IMR-90 (cell line): ENCODE data around the gene FCGR2B.
"Not testable (repeated sequence)": the region's sequence is repeated elsewhere in the genome, so short reads cannot be mapped to it uniquely, and the experiment has no call there.

Experiments used
- POLR2A ChIP-seq: IDR thresholded peaks from 2 replicates; pipeline ENCODE4 v1.6.1; 2012; ENCODE audit warnings: mild to moderate bottlenecking, low read depth, low read length
- TF ChIP-seq, protein P1 (sequence below): conservative IDR thresholded peaks from 2 replicates; pipeline ENCODE4 v1.5.1; 2012; ENCODE audit warnings: mild to moderate bottlenecking, low read depth, low read length, improper control_type of control experiment

DNA sequence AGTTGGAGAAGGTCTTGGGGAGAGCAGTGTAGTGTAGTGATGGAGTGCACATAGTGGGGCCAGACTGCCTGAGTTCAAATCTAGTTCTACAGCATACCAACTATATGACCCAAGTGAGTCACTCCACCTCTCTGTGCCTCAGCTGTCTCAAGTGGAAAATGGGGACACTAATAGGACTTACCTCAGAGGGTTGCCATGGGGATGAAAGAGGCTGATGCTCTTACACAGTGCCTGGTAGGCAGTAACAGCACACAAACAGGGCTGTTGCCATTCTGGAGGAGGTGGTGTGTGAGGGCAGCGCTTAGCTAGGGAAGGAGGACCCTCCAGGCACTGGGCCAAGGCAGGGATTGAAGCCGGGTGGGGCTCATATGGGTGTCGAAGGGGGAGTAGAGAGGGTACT, 11.5 kb downstream of the FCGR2B start:
- TF ChIP-seq POLR2A: not testable (repeated sequence)
- TF ChIP-seq, protein P1, sequence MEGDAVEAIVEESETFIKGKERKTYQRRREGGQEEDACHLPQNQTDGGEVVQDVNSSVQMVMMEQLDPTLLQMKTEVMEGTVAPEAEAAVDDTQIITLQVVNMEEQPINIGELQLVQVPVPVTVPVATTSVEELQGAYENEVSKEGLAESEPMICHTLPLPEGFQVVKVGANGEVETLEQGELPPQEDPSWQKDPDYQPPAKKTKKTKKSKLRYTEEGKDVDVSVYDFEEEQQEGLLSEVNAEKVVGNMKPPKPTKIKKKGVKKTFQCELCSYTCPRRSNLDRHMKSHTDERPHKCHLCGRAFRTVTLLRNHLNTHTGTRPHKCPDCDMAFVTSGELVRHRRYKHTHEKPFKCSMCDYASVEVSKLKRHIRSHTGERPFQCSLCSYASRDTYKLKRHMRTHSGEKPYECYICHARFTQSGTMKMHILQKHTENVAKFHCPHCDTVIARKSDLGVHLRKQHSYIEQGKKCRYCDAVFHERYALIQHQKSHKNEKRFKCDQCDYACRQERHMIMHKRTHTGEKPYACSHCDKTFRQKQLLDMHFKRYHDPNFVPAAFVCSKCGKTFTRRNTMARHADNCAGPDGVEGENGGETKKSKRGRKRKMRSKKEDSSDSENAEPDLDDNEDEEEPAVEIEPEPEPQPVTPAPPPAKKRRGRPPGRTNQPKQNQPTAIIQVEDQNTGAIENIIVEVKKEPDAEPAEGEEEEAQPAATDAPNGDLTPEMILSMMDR: not testable (repeated sequence)
